GM15510 (cell line): Measurements from ENCODE around the gene ZFP64.

Source experiments
- POLR2A ChIP-seq: IDR thresholded peaks from 3 replicates; pipeline ENCODE4 v1.6.1; 2011; ENCODE audit warnings: borderline replicate concordance; ENCODE audit not compliant: insufficient read length; ENCODE audit errors: extremely low read depth

The ZFP64 gene

DNA sequence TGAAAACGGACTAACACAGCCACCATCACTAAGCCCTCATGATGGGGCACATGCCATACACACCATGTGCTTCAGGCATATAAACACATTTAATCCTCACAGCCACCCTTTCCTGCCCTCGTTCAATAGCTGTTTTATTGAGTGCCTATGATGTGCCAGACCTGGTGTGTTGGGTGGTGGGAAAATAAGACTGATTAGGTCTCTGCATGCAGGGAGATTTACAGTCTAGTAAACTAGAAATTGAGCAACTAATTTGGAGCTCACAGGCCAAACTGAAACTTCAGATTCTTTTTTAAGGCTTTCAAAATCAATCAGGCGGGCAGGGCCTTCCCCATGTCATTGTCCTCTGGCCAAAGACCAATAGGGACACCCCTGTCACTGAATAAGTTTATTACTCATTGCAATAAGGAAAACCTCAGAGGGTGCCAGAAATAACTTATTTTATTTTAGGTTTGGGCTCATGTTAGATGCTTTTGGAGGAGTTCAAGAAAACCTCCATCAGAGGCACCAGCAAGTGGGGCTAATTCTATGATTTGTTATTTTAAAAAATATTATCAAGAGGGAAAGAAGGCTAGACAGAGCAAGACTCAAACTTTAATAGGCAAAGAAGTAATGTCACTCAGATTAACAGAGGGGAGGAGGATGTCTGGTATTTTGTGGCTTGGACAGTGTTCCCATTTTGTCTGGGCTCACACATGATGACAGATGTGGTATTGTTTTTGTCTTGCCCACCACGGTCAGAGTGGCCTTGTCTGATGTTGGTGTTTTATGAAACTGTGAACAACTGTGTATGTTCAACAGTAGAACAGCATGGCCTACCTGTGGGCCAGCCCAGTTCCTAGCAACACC is 12.0 kb downstream of the ZFP64 start:
- TF ChIP-seq POLR2A: no peak

DNA sequence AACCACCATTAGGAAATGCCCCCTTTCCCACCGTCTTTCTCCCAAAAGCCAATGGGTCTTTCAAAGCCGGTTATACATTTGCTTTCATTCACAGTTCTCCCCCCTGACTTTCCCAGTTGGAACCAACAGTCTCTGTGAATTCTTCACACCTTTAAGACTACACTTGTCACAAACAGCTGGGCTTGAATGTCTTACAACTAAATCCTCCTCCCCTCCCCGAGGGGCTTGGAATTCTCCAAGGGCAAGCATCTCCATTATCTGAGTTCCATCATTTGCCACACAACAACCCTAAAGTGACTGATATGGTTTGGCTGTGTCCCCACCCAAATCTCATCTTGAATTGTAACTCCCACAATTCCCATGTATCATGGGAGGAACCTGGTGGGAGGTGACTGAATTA is 12.9 kb downstream of the ZFP64 start:
- no peak for TF ChIP-seq POLR2A

DNA sequence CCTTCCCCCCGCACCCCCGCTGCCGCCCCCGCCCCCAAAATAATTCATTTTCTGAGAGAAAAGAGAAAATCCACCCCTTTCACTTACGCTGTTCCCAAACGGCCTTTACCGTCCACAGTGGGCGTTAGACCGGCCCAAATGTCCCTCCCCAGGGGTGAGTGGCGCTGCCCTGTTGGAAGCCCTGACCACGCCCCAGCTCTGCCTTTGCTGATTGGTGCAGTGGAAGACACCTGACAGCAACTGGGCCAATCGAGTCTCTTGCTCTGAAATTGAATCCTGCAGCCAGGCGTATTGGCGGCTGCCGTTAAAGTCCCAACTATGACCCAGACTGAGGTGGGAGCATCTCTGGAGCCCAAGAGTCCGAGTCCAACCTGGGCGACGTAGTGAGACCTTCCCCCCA is 15.7 kb downstream of the ZFP64 start:
- no peak for TF ChIP-seq POLR2A

DNA sequence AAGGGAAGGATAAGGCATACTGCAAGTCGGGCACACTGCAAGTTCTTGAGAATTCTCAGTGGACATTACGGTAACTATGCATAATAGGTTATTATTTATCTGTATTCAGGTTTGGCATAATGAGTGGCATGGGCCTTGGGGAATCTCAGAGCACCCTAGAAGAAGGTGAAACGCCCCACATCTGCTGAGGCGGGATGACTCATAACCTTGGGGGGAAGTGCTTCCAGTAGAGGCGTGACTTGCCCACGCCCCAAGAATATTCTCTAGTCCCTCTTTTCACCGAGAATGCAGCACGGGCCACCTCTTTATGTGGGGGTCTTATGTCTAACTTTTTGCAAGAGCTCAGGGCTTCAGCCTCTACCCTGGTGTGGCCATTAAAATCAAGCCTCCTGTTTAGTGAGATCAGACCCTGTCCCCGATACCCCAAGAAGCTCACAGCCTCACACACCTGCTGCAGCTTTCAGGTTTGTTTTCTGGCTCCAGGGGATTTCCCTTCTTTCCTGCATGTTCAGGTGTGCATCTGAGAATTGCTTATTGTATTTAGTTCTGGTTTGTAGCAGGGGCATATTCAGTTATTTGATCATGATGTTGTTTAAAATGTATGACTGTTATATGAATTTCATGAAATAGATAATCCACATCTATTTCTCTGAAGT is 19.1 kb downstream of the ZFP64 start:
- no peak for TF ChIP-seq POLR2A

DNA sequence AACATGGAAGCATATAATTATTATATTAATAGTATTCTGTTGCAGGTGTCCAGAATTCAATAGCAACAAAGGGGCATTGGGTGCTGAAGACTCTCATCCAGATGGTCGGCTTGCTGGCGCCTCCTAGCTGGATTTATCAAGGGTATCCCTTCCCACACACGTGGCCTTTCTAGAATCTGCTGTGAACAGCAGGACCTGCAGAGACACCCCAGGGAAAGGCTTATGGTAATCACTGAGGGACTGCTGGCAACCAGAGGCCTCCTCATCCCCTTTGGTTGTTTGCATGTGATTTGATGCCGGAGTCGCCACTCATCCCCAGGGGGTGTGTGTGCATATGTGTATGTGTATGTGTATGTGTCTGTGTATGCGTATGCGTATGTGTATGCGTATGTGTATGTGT is 20.6 kb downstream of the ZFP64 start:
- TF ChIP-seq POLR2A: no peak

DNA sequence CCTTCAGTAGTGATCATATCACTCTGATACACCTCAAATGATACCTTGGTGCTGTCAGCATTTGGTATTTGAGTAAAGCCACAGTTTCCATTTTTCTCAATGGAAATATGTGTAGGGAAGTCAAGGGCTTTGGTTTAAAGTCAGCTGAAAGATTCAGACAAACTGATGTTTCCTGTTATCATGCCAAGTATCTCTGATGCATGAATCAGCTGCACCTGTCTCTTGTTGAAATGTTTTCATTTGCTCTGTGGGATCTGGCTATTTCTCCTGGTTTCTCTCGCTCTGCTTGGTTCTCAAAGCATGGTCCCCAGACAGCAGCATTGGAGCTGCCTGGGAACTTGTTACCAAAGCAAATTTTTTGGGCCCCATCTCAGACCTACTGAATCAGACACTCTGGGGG is 23.5 kb downstream of the ZFP64 start:
- no peak for TF ChIP-seq POLR2A

DNA sequence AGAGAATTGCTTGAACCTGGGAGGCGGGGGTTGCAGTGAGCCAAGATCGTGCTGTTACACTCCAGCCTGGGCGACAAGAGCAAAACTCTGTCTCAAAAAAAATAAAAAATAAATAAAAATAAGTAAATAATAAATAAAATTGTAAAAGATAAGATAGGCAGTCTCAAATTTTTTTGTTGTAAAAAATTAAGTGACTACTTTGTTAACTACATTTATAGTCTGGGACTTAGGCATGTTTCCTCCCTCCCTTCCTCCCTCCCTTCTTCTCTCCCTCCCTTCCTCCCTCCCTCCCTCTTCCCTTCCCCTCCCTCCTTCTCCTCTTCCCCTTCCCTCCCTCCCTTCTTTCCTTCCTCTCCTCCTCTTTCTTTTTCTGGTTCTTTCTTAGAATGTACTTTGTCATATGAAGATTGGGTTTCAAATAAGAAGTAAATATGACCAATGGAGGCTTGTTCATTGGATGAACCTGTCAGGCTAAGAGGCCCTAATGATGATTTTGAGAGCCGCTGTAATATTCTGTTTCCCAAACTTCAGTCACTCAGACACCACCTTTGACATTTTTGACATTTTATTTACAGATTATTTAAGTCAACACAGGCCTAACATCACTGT is 24.2 kb downstream of the ZFP64 start:
- TF ChIP-seq POLR2A: no peak

DNA sequence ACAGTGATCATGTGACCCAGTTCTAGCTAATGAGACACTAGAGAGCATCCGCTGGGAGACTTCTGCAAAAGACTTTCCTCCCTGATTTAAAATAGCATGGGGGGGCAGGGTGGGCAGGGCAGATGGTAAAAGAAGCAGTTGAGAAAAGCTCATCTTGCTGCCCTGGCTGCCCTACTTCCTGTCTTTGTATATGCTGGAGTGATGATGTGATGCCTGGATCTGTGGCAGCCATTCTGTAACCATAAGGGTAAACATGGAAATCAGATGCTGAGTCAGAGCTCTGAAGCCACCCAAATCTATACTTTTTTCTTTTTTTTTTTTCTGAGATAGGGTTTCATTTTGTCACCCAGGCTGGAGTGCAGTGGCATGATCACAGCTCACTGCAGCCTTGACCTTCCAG is 25.4 kb downstream of the ZFP64 start:
- no peak for TF ChIP-seq POLR2A

DNA sequence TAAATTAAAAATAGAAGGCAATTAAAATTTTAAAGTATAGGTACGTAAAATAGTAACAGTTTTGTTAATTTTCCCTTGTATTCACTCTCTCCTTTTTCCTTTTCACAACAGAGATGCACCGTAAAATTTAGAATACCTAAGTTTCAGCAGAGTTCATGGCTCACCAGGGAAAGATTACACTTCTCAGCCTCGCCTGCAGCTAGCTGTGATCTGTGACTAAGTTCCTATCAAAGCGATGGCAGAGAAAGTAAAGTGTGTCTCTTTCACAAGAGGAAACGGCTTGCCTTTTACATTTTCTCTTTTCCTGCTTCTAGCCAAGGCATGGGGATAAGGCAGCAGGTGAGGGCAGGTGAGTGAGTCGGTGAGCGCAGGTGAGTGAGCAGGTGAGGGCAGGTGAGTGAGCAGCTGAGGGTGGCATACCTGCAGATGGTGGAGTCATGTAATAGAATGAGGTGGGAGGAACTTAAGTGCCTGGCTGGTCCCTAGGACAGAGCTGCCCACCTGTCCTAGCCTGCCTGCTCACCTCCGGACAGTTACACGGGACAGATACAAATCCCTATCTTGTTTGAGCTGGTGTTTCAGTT is 30.9 kb downstream of the ZFP64 start:
- TF ChIP-seq POLR2A: no peak

DNA sequence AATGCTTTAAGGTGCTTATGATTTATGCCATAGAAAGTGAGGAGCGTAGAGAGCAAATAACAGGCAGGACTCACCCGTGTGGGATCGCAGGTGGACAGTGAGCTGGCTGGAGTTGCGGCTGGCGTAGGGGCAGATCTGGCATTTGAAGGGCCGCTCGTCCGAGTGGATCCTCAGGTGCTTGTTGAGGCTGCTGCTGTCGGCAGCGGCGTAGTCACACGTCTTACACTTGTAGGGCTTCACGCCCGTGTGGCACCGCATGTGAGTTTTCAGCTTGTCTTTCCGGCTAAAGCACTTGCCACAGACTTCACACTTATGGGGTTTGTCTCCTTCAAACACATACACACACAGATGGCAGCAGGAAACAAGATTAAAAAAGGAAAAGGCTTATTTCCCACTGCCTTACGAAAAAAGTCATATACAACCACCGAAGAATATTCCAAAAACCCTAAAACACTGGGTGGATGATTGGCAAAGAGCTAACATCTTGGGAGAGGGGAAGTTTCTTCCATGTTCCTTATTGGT is 31.5 kb downstream of the ZFP64 start:
- no peak for TF ChIP-seq POLR2A

DNA sequence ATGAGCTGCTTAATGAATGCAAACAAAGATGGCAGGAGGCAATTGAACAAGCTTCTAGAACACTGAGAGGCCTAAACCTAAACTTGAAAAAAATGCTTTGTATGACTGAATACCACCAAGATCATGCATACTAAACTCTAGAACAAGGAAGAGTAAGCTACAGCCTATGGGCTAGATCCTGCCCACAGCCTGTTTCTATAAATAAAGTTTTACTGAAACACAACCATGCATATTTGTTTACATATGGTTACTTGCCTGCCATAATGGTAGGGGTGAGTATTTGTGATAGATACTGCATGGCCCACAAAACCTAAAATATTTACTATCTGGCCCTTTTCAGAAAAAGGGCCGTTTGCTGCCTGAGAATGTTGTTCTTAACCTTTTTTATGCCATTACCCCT is 37.0 kb downstream of the ZFP64 start:
- no peak for TF ChIP-seq POLR2A

DNA sequence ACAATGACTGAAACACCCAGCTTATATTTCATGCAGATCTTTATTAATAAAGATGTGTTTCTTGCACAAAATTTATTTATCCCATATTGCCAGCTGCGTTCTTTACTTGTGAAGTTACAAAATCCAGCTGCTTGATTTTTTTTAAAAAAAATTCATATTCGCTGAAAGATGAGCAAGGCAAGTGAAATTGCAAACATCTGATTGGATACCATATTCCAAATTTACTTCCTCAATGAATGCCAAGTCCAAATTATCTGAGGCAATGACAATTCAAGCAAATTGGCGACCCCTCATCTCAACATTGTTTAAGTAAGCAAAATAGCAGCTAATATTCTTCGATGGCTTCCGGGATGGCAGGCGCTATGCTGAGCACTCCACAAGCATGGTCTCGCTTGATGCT is 37.7 kb downstream of the ZFP64 start:
- no peak for TF ChIP-seq POLR2A

DNA sequence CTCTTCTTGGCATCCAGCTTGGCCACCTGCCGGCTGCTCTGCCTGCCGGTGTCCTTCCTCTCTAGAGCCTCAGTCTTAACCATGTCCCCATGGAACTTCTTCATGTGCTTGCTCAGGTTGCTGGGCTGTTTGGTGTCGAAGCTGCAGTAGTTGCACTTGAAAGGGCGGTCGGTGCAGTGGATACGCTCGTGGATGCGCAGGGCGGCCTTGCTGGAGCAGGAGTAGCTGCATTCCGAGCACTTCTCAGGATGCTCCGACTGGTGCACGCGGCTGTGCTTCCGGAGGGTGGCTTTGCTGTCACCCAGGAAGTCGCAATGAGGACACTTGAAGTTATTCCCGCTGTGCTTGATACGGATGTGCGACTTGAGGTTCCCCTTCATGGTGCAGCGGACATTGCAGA is 38.7 kb downstream of the ZFP64 start:
- TF ChIP-seq POLR2A: no peak

DNA sequence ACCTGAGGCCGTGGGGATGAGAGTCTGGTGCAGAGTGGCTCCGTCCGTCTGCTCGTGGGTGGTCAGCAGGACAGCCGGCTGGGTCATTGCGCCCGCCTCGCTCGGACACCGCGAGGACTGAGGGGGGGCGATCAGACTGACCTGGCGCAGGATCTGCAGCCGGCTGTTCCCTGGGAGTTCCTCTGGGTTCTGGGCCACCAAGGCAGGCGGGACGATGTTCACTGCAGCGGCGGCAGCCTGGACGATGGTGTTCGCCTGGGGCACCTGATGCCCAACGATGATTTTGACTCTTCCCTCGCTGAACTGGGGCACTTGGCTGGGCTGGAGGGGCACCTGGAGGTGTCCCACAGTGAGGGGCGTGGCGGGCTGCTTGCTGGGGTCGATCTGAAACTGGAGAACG is 39.2 kb downstream of the ZFP64 start:
- no peak for TF ChIP-seq POLR2A
